ENCODE data around the gene ABI1. TPM values are rescaled to one million over a fixed set of nuclear protein-coding genes. Genes with fewer than 3 reads are reported as not detected.

ABI1 gene
- total and polyA plus RNA-seq, 2 donors (not counting 1 experiment from before 2014, with no cell fraction given) = 29.4 to 74.3 TPM

GRCh38 chr10:26739071-26739631, 121.6 kb downstream of the ABI1 start:
- peaks cover 8% of the 10 kb centered on the region for H3K36me3 ChIP-seq (ENCODE audit: control insufficient read depth, insufficient read depth, low read length)

GRCh38 chr10:26738301-26738911, 122.4 kb downstream of the ABI1 start:
- Histone ChIP-seq H3K27me3 (ENCODE audit: control insufficient read depth, insufficient read depth, low read length) (no peaks in the 10 kb centered on the region), H3K4me2 (ENCODE audit: extremely low read depth, insufficient read depth, low read length) (no peak overlapping the region), H2AFZ (ENCODE audit: low read length) (no peak overlapping the region), H3K27ac (ENCODE audit: insufficient read depth, low read length) (no peak overlapping the region), H3K9ac (ENCODE audit: insufficient read depth, low read length) (no peak overlapping the region), H4K20me1 (ENCODE audit: control insufficient read depth, extremely low read depth, insufficient read depth, low read length) (no peaks in the 10 kb centered on the region), H3K36me3 (ENCODE audit: control insufficient read depth, insufficient read depth, low read length) (peaks cover 8% of the 10 kb centered on the region), H3K9me3 (ENCODE audit: control insufficient read depth, insufficient read depth, low read depth, low read length) (no peaks in the 10 kb centered on the region), H3K79me2 (ENCODE audit: control insufficient read depth, insufficient read depth, low read length) (no peaks in the 10 kb centered on the region), H3K4me1 (ENCODE audit: control insufficient read depth, extremely low read depth, insufficient read depth, low read length) (no peaks in the 10 kb centered on the region), H3K4me3 (replicated peaks in 1 of 4; ENCODE audit: control extremely low read depth in 1 of 4, insufficient read depth in 1 of 4, low read depth in 3 of 4, low read length in 4 of 4) (no peak overlapping the region)
- no peak for DNase-seq (ENCODE audit: low read depth in 2 of 2)
- no peak for TF ChIP-seq EZH2 (IDR thresholded peaks at IDR 0.05; ENCODE audit: low read length, missing control alignments)
- no peak for TF ChIP-seq CTCF (conservative IDR thresholded peaks at IDR 0.05 in 1 of 2, IDR thresholded peaks at IDR 0.05 in 1 of 2; ENCODE audit: low read depth in 1 of 2, low read length in 2 of 2)

More at GRCh38 chr10:26739071-26739631, 121.6 kb downstream of the ABI1 start:
- no peak for DNase-seq (ENCODE audit: low read depth in 2 of 2)
- Histone ChIP-seq H3K79me2 (ENCODE audit: control insufficient read depth, insufficient read depth, low read length) (no peaks in the 10 kb centered on the region), H3K4me1 (ENCODE audit: control insufficient read depth, extremely low read depth, insufficient read depth, low read length) (no peaks in the 10 kb centered on the region), H3K27me3 (ENCODE audit: control insufficient read depth, insufficient read depth, low read length) (no peaks in the 10 kb centered on the region), H3K9me3 (ENCODE audit: control insufficient read depth, insufficient read depth, low read depth, low read length) (no peaks in the 10 kb centered on the region), H3K4me2 (ENCODE audit: extremely low read depth, insufficient read depth, low read length) (no peak overlapping the region), H4K20me1 (ENCODE audit: control insufficient read depth, extremely low read depth, insufficient read depth, low read length) (no peaks in the 10 kb centered on the region), H2AFZ (ENCODE audit: low read length) (no peak overlapping the region), H3K27ac (ENCODE audit: insufficient read depth, low read length) (no peak overlapping the region), H3K4me3 (replicated peaks in 1 of 4; ENCODE audit: control extremely low read depth in 1 of 4, insufficient read depth in 1 of 4, low read depth in 3 of 4, low read length in 4 of 4) (no peak overlapping the region), H3K9ac (ENCODE audit: insufficient read depth, low read length) (no peak overlapping the region)
- no peak for TF ChIP-seq EZH2 (IDR thresholded peaks at IDR 0.05; ENCODE audit: low read length, missing control alignments)
- no peak for TF ChIP-seq CTCF (conservative IDR thresholded peaks at IDR 0.05 in 1 of 2, IDR thresholded peaks at IDR 0.05 in 1 of 2; ENCODE audit: low read depth in 1 of 2, low read length in 2 of 2)

GRCh38 chr10:26737730-26738129, 123.0 kb downstream of the ABI1 start:
- H3K9ac ChIP-seq (ENCODE audit: insufficient read depth, low read length) = no peak overlapping the region
- no peaks in the 10 kb centered on the region for H3K4me1 ChIP-seq (ENCODE audit: control insufficient read depth, extremely low read depth, insufficient read depth, low read length)
- peak in 1 of 2 donors; percentile 36 for DNase-seq (ENCODE audit: low read depth in 2 of 2)
- peaks cover 7% of the 10 kb centered on the region for H3K36me3 ChIP-seq (ENCODE audit: control insufficient read depth, insufficient read depth, low read length)
- H3K4me2 ChIP-seq (ENCODE audit: extremely low read depth, insufficient read depth, low read length) = no peak overlapping the region
- no peaks in the 10 kb centered on the region for H3K79me2 ChIP-seq (ENCODE audit: control insufficient read depth, insufficient read depth, low read length)
- TF ChIP-seq CTCF (conservative IDR thresholded peaks at IDR 0.05 in 1 of 2, IDR thresholded peaks at IDR 0.05 in 1 of 2; ENCODE audit: low read depth in 1 of 2, low read length in 2 of 2) (no peak), EZH2 (IDR thresholded peaks at IDR 0.05; ENCODE audit: low read length, missing control alignments) (no peak)
- H3K27ac ChIP-seq (ENCODE audit: insufficient read depth, low read length) = no peak overlapping the region
- no peaks in the 10 kb centered on the region for H4K20me1 ChIP-seq (ENCODE audit: control insufficient read depth, extremely low read depth, insufficient read depth, low read length)
- H3K4me3 ChIP-seq (replicated peaks in 1 of 4; ENCODE audit: control extremely low read depth in 1 of 4, insufficient read depth in 1 of 4, low read depth in 3 of 4, low read length in 4 of 4) = no peak overlapping the region
- H3K9me3 ChIP-seq (ENCODE audit: control insufficient read depth, insufficient read depth, low read depth, low read length) = no peaks in the 10 kb centered on the region
- H2AFZ ChIP-seq (ENCODE audit: low read length) = no peak overlapping the region
- H3K27me3 ChIP-seq (ENCODE audit: control insufficient read depth, insufficient read depth, low read length) = no peaks in the 10 kb centered on the region

Measured in fibroblast of lung (primary cell).